Measurements from ENCODE around the gene USP31.
A peak's percentile ranks its signal among the peaks of the same experiment; 100 is the strongest.

The USP31 gene

DNA sequence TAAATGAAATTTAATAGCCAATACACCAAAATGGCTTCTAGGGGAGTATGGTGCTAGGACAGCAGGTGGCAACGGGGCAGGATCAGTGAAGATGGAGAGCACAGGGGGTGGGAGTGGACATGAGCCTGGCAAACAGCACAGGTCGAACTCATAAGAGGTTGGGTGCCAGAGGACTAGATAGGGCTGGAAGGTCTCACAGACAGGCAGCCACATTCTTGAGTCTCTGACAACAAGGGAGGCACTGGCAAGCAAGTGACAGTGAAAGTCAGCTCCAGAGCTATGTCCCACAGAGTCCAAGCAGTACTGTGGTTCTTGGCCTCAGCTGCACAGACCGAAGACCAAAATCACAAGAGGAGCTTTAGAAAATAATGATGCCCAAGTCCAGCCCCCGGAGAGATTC, 61.2 kb downstream of the USP31 start:
- no peak for DNase-seq

DNA sequence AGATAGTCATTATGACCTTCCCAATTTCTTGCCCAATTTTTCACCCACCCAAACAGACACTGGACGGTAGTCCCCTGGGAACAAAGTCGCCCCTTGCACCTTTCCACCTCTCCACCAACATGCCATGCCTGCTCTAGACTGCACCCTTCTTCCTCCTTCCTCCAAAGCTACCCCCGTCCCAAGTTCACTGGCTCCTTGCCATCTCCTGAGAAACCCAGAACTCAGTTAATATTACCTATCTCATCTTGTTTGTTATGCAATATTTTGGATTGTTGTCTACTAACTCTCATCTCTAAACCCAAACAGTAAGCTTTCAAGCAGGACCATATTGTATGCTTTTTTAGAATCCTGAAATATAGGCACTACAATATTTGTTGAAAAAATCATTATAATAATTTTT, 63.3 kb downstream of the USP31 start:
- no peak for DNase-seq

DNA sequence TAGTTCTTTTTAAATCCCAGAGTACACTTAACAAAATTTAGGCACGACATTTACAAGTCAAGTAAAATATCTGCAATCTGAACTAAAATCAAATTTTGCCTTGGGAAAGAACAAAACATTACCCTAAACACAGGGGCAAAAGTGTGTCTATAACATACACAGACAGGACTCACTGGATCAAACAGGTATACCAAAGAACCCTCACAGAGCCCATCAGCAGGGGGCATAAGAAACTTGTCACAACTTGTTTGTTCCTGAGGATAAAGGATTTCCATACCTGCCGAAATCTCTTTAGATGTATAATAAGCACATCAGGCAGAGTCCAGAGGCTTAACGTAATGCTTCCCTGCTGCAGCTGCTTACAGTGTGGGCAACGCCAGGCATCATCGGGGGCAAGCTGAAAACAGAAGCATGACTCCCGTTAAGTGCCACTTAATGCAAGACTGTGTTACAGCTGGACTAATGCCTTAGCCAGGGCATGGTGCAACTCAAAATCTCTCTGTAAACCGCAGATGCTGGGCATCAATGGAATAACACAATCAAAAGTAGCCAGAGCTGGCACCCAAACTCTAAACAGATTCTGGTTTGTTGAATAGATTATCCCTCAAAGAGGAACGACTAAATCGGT, 67.0 kb downstream of the USP31 start:
- DNase-seq = peak; percentile 31

DNA sequence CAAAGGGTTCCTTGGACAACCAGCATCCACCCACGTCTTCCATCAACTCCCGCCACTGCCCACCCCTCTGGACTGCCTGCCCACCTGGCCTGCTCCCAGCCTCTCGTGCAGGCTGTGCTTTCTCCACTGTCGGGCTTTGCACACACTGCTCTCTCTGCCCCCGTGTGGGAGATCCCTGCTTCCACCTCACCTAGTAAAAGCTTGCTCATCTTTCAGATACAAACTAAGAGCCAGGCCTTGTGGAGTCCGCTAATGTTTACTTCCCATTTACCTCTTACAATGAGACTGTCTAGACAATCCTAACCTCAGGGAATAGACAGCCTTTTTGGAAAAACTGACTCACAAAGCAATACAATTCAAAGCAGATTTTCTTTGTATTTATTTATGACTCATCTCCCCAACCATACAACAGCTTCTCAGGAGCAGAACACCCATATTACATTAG, 67.6 kb downstream of the USP31 start:
- DNase-seq = no peak

DNA sequence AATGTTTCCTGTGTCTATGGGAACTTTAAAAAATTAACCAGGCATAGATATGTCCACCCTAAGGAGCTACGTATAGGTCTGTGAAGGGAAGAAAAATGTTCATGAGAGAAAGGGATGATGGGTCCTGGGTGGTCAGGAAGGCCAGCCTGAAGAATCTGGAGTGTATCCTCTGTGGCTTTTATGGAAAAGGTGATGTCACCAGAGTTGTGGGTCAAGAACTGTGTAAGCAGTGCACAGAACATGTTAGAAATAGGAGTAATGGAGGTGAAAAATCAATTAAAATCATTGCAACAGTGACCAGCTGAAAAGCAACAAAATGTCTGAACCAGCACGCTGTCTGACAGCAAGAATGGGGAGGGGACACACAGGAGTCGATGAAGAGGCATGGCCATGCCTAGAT, 68.5 kb downstream of the USP31 start:
- DNase-seq = no peak

DNA sequence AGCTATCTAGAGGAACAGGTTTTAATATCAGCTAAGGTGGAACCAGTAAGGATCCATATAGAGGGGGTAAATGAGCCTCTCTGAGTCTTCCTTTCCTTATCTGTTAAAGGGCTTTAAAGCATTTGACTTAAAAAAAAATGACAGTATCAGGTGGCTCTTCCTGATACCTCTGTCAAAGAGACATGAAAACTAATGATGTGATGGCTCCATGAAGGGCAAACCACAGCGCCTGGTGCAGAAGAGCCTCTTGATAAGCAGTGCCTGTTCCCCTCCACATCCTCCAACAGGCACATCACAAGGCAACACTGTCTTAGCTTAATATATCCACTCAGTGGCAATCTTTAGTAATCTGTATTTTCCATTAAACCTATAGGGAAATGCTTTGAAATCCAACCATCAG, 68.9 kb downstream of the USP31 start:
- DNase-seq = no peak

DNA sequence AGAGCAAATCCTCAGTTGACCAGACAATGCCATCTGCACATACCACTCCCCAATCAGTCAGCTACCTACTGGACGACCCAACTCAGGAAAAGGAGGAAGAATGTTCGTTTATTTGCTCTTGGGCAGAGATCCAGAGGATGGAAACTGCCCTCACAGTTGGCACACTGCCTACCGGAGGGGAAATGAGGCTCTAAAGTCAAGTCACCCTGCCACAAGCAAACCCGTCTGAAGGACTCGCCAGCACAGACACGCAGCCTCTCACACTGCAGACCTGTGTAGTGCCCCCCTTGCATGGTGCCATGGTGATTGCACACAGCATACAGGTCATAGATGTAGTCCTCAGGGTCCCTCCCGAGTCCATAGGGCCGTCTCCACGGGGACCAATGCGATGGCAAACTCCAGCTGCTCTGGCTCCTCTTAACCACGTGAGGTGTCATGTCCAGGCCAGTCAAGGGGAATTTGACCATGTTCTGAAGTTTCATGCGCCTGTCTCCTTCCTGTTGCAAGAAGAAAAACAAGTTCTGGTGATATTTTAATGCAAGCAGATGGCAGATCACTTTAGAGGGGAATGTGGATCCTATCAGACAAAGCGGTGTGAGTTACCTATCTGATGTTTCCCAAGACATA, 69.5 kb downstream of the USP31 start:
- peak; percentile 51 for DNase-seq

DNA sequence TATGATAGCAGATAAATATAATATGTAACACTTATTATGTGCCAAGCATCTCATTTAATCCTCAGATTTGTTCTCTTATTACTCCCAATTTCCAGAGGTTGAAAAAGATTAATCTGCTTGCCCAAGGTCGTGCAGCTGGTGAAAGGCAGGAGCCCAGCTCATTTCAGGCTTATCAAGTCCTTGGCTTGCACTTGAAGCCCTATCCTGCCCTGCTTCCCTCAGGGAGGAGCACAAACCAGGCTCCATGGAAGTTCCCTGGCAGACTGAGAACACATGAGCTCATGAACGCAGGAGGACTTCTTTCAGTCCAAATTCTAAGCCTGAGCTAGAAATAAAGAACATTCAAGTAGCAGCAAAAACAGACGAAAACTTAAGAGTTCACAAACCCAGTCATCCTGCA, 74.8 kb downstream of the USP31 start:
- no peak for DNase-seq

DNA sequence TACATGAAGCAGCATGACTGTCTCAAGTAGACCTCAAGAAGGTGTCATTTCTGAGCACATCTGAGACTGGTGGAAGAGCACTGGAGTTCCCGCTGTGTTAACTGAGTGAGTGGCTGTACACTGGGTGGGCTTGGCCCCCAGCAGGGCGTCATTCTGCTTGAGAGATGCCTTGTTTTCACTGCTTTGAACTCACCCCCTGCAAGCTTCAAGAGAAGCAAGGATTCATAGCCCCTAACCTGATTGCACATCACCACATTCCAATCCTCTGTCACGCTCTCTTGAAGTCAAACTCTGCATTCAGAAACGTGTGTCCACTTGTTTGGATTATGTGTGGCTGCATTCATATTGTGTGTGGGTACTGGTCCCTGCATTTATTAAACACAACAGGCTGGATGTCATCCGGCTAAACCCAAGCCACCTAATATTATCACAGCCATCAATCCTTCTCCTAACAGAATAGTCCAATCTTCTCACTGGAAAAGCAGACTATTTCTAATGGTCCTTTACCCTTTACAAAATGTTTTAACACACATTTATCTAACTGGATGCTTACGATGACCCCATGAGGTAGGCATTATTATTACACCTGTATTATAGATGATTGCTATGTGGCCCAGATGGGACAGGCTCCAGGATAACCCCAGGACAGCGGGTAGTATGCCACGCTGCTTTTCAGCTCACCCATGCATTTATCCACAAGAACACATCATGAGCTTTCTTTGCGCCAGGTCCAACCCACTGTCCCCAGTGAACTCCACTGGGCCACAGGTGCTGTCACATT, 76.3 kb downstream of the USP31 start:
- DNase-seq = no peak

DNA sequence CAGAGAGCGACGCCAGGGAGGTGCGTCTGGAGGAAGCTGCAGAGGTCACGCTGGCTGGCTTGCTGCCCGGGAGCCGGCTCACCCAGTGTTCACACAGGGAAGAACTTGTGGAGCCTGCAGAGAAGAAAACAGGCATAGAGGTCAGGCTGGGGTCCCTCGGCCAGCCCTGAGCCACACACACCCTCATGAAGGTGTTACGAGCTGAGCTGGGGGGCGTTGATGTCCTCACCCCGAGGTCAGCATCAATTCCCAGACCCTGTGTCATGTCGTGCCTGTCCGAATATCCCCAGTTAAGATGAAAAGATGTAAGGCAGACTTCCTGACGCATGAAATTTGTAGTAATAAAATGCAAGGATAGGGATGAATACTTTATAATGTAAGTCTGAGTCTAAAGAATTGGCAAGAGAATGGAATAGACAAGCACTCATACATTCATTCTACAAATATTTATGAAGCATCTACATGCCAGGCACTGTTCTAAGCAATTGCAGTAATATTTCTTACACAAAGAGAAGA, 77.1 kb downstream of the USP31 start:
- DNase-seq = no peak

DNA sequence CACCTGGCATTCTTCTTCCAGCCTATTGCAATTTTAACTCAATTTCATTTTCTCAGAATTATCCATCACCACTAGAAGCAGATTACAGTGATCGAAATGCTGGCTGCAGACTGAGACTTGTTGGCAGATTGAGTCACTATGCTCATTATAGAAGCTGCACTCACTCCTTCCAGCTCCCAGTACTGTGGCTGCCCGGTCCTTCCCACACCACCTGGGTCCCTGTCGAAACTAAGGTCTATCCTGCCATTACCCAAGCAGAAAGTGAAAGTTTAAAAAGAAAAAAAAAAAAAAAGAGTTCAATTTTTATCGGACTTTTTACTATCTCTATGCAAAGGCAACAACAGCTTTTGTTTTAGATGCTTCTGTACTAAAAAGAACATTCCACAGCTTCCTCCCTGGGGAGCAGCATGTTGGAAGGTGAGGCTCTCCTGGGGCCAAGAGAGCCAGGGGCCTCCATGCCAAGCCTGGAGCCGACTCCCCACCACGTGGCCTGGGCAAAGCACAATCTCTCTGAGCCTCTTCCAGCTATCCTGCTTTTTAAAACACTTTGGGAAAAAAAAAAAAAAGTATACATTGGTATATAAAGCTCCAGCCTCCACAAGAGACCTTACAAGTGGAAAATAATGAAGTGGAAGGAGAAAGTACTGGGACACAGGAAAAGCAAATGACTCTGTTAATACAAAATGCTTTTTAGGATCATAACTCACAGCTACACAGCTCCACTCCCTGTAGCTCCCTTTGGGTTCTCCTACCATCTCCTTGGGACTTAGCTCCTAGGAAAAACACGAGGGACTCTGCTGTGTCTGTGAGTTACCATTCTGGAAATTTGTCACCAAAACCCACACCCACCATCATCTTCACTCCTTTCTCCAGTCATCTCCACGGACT, 77.8 kb downstream of the USP31 start:
- DNase-seq = no peak

DNA sequence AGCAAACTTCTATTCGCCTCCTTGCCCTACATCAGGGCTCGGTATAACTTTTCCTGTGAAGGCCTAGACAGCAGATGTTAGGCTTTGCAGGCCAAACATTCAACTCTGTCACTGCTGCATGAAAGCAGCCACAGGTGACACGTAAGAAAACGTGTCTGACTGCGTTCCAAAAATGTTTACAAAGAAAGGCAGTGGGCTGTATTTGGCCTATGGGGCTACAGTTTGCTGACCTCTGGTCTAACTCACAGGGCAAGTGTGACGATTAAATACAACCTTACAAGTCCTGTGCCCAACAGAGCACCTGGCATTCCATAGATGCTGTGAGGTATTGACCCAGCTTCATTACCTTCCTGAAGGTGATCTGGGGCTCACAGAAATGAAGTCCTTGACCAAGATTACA, 79.4 kb downstream of the USP31 start:
- no peak for DNase-seq

DNA sequence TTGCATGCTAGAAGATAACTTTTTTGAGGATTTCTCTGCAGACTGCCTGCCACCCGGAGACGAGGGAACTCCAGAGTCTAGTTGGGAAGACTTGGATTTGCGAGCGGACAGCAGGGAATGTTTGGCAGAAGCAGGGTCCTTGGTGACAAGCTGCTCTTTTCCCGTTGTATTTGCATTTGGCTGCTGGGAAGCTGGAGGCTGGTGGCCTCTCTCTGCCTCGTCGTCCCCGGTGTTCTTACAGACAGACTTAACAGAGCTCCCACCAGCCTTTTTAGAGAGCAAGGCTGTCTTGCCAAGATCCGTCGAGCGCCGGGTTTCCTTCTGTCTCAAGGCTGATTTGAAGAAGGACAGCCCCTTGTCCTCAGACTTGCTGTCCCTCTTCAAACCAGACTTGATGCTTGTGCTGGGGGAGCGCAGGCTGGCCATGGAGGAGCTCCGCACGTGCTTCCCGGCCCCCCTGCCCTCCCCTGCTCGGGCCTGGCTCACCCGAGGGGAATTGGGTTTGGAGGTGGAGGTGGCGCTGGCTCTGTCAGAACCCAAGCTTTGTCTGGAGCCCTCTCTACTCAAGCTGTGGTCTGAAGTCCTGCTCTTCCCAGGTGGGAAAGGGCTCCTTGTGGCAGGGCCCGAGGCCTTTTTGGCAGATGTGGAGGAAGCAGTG, 81.0 kb downstream of the USP31 start:
- DNase-seq = no peak

DNA sequence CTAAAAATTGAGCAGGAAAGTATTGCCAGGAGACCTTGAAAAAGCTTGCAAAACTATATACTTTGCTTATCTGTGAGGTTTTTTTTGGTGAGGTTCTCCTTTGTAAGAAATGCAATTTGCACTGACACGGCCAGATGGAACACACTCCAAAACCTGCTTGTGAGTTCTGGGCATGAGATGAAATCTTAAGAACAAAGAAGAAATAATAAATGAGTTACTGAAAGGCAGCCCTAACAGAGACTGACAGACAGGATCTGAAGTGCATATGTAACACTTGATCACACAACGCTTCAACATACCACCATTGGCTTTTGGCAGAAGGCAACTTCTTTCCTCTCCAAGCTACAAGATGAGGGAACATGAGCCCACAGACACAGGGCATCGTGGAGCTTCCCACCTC, 82.6 kb downstream of the USP31 start:
- no peak for DNase-seq

DNA sequence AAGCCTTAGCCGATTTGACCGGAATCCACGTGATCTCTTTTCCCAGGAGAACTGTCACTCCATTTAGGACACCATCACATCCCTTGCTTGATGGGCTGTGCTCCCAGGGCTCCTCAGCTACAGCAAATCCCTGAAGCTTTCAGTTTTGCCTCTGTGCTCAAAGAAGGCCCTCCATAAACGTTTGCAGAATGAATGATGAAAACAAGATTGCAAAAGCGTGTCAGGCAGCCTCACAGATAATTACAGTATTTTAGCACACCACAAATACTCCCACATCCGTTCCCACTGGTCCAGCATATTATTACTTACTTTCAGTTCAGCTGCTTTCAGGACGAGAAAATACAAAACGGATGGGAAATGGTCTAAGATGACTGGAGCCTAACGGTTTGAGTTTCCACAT, 84.6 kb downstream of the USP31 start:
- DNase-seq = no peak

DNA sequence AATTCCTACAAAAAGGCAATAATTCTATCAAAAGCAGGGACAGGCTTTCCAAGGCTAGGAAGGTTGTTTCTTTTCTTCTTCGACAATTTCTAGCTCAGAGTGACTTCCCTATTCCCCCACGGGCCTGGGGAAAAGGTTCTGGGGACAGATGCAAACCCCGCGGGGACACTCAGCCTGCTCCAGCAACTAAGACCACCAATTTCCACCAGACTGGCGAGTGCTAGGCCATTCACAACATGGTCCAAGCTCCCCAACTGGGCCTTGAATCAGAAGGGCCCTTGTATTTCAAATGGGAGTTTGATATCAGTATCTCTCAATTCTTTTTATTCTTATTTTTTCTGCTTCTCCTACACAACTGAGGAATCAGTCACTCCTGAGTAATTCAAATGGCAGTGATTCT, 86.7 kb downstream of the USP31 start:
- DNase-seq = no peak

DNA sequence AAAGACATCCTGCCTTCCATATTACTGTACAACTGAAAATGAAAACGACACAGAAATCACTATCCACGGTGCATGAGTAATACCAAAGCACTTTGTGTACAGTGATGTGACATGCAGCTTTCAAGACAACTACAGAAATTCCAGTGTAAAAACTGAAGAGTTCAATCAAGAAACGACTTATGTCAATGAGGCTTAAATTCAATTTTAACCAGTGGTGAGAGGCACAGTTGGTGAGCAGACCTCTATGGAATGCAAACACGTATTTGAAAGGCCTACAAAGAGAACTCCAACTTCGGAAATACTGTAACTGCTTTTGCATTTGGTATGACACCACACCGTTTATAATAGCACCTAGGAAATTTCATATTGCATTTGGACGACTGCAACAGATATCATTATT, 87.6 kb downstream of the USP31 start:
- DNase-seq = no peak

DNA sequence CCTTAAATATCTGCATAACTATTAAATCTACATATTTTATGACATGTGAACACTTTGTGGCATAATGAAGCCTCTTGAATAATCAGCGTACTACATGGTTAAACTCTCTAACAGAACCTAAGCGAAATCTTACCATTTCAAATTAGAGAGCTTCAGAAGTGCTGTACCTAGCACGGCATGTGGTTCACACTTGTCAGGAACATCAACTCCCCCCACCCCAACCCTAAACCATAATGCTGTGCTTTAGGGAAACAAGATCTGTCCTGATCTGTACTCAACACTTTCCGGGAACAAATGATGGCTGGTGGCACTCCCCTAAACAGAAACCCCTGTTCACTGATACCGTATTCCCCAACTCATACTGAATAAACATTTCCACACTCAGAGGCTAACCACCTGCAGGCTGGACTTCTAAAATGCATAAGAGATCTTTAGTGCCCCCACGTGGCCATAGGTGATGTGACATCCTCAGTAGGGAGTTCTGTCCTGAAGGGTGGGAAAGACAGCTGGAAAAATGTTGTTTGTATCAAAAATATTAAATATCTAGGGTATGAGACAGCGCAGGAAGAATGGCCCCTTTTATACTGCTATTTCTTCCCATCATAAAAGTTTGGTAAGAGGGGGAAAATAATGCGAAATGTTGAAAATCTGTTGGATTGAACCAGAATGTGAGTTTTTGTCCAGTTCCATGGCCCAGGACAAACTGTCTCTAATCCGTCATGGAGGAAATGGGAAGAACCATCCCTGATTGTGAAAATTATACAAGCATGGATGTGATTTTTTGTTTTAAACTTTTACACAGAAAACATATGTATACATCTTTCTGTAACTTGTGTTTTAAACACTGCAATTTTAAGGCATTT, 88.6 kb downstream of the USP31 start:
- DNase-seq = peak; percentile 65

DNA sequence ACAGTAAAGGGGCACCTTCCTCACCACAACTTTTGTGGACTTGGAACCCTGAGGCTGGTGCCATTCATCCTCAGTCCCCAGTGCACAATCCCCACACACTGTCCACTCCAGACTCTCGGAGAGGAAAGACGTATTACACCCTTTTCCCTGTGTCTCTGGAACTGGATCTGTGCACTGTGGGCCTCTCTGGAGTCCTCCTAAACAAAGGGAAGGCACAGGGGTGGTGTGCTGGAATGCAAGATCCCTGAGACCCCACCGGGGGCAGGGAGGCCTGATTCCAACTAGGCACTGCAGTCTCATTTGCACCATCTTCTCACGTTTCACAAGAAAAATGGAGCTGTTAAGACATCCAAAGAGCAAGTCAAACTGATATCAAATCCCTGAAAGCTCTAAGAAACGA, 89.8 kb downstream of the USP31 start:
- no peak for DNase-seq

DNA sequence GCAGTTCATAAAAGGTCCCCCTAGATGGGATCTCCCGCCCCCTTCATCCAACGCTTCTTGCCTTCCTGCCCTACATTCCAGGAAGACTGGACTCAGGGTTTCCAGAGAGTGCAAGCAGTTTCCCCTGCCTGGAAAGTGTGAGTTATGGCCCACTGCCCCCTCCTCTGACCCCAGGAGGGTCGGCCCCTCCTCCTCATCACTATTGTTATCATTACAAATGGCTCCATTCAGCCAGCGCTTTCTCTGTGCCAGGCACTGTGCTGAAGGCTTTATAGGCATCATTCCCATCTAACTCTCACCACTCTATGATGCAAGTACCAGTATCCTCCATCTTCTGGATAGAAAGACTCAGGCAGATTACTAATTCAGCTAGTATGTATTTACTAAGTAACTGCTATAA, 90.7 kb downstream of the USP31 start:
- no peak for DNase-seq

DNA sequence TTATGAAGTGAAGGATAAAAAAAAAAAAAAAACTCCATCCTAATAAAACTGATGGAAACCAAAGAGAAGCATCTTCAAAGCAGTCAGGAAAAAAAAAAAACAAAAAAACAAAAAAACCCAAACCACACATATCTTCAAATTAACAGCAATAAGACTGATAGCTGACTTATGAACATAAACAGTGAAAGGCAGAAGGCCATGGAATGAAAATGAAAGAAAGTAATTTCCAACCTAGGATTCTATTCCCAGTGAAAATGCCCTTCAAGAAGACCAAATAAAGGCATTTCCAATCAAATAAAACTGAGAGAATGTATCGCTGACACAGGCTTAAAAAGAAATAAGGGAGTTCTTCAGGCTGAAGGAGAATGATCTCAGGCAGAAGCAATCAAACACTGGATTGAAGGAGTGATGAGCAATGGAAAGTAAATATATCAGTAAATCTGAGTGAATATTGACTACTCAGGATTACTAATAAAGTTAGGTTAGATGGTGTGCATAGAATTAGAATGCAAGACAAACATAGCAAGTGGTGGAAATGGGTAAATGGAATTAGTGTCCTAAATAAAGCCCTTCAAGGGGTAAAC, 92.1 kb downstream of the USP31 start:
- DNase-seq = no peak

All from NCI-H1092 treated with DMSO at 0.1 percent for 48 hours (cell line).